NCI-H2196 treated with DMSO at 0.1 percent for 48 hours (cell line): ENCODE data around the gene ACTR6.
"Not testable (repeated sequence)": the region's sequence is repeated elsewhere in the genome, so short reads cannot be mapped to it uniquely, and the experiment has no call there.

Experiments
- DNase-seq: peaks from one replicate; lab custom pipeline; 2025; ENCODE audit not compliant: unreplicated experiment; lab: John Stamatoyannopoulos, UW

ACTR6 gene

GRCh38 chr12:100200463-100201181 is at the start of gene ACTR6:
TSS of gene ACTR6 (plus strand) at chr12:100200815. CDS start at chr12:100200852, 37 bp downstream.
- peak; percentile 91 for DNase-seq

GRCh38 chr12:100151769-100152168 is 48.8 kb upstream of the ACTR6 start:
- no peak for DNase-seq

DNA sequence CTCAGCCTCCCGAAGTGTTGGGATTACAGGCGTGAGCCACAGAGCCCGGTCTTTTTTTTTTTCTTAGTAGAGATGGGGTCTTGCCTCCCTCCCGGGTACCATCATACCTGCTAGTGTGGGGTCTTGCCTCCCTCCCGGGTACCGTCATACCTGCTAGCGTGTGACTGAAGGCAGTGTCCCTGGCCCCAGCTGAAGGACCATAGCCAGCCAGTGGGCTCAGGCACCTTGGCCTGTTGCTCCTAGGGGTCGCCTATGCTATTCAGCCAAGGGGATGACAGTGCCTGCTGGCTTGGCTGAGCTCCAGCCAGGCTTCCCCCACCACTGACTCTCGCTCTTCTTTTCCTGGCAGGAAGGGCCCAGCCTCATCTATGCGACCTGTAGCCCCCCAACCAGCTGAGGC is 47.5 kb upstream of the ACTR6 start:
- no peak for DNase-seq

- no peak for DNase-seq
These were observed 46.0 kb upstream of the ACTR6 start for GRCh38 chr12:100154474-100155247.

DNA sequence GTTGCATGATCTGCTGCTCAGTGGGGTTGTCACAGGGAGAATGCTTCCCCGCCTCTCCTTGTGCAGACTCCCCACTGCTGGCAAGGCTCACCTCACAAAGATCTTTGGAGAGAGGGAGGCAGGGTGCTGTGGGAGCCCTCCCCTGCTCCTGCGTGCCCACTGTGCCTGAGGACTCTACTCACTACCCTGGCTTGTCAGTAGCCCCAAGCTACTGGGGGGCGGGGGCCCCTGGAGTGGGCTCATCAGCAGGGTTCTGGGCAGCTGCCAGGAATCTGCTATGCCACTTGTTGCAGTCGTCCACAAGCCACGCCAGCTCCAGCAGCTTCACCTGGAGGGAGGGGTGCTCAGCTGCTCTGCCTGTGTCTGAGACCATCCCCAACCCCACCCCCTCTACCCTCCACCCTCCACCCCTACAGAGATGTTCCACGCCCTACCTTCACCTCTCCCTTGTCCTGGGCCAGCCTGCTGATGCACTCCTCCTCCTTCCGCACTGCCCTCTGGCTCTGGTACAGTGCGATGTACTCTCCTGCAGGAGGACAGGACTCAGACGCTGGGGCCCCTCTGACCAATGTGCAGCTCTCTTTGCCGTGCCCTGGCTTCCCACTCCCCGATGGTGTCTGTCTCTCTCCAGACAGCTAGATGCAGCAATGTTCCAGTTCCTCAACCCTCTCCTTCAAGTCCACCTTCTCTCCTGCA is 43.7 kb upstream of the ACTR6 start:
- DNase-seq: no peak

DNA sequence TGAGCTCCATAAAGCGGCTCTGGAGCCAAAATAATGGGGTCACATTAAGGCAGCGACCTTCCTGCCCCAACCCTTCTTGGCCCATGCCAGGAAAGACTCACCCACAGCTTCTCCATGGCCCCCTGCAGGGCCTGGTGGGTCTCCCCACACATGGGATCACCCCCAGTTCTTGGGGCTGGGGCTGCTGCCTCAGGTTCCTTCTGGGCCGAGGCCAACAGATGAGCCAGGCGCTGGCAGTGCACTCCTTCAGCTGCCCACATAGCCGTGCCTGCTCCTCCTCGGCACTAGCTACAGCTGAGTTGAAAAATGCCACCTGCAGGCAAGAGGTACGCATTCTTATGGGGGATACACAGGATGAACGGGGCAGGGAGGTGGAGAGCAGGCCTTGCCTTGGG is 43.2 kb upstream of the ACTR6 start:
- no peak for DNase-seq

- DNase-seq: no peak
These were observed 42.1 kb upstream of the ACTR6 start for GRCh38 chr12:100158535-100158934.

DNA sequence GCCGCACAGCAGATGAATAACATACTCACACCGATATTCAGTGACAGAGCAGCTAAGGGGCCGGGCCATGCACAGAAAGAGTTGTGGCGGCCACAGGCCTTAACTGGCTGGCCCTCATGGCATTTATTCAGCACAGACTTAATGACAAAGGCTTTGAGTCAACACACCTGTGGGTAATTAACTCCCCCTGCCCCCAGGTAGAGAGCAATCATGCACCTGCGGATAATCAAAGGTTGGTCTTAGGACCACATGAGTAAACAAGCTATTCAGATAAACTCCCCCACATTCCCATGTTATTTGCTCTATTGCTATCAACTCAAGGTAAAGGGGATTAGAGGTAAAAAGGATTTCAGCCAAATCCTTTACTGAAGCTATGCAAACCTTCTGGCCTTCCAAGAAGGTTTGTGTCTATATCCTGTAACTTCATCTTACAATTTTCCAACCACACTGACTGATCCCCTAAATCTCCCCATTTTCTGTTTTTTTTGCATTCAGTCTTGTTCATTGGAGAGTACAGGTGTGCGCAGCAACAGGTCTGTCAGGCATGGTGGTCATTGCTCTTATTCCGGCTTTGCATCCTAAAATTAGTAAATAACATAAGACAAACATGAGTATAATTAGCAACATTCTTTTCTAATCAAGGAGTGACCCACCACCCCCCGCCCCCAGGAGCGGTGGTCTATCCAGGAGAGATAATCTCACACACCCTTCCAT is 41.1 kb upstream of the ACTR6 start:
- no peak for DNase-seq

DNA sequence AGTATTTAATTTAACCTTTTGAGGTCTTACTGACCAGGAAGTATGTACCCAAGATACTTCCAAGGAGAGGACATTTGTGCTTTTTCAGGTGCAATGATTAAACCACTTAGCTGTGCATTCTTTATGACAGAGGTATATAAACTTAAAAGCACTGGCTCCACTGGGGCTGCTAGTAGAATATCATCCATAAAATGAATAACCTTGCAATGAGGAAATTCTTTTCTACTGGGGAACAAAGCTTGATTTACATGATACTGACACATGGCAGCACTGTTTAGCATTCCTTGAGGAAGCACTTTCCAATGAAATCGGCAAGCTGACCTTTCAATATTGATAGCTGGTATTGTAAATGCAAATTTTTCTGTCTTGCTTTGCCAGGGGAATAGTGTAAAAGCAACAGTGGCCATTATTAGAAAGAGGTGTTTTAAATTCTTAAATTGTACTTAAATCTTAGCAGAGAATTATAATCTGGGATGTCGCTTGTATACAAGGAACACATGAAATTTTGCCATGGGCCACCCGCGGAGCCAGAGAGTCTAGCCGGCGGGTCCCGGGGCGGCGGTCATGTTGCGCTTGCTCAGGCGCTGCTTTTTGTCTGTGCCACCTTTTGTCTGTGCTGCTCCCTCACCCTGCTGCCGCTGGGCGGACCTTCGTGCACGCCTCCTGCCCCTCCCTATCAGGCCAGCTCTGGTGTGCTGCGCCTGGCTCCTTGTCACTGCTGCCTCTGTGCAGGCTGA is 37.0 kb upstream of the ACTR6 start:
- peak; percentile 89 for DNase-seq

GRCh38 chr12:100164153-100164704 is 36.4 kb upstream of the ACTR6 start:
- DNase-seq: no peak

DNA sequence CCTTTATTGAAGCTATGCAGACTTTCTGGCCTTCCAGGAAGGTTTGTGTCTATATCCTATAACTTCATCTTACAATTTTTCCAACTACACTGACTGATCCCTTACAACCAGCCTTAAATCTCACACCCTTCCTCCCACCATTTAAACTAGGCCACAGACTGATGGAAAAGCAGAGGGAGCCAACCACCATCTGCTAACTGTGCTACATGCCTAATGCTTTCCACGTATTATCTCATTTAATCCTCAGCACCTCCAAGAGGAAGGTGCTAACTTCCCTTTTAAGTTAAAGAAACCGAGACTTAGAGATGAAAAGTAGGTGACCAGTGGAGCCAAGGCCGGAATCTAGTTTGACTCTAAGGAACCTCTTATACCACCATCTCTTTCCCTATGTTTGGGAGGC is 35.3 kb upstream of the ACTR6 start:
- DNase-seq: no peak

DNA sequence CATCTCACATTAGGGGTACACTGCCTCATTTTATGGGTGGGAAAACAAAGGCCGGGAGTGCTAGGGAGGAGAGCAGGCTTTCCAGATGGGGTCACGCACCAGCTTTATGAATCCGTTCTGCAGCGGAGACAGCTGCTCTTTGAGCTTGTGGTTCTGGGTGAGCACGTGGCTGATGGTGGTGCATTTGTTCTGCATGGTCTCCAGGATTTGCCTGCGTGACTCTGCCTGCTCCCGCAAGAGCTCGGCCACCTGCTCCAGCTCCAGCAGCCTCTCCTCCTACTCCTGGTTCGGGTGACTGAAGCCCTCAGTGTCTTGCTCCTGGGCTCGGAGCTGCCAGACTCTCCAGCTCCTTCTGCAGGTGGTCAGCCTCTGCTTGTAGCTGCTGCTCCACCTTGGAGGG is 34.4 kb upstream of the ACTR6 start:
- DNase-seq: no peak

GRCh38 chr12:100168562-100168961 is 32.1 kb upstream of the ACTR6 start:
- DNase-seq: no peak

DNA sequence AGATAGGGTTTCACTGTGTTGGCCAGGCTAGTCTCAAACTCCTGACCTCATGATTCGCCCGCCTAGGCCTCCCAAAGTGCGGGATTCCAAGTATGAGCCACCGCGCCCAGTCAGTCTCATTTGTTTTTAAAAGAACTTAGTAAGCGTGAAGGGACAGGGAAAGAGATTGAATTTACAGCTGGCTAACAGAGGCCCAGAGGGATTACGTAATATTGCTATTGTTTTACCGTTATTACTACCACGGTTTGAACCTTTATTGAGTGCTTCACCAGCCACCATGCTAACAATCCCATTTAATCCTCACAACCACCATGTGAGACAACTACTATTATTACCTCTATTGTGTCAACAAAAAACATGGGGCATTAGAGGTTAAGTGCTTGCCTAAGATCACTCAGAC is 31.3 kb upstream of the ACTR6 start:
- DNase-seq: no peak

- DNase-seq: no peak
These were observed 30.2 kb upstream of the ACTR6 start for GRCh38 chr12:100170313-100170858.

- DNase-seq: no peak
These were observed 29.4 kb upstream of the ACTR6 start for GRCh38 chr12:100171248-100171647.

DNA sequence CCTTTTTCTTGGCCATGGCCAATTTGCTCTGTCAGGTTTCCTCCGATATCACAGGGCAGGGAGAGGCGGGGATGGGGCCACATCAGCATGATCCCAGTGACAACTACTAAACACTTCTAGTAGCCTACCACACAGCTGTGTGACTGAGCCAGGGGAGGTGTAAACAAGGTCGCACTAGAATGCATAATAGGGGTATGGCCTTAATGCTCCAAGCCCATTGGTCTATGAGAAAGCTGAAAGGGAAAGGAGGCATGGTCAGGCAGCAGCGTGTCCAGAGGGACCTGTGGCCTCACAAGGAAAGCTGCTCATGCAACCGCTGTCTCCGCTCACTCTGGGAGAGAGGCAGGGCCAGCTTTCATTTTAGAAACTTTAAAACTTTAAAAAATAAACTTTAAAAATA is 27.5 kb upstream of the ACTR6 start:
- DNase-seq: no peak

GRCh38 chr12:100174495-100174894 is 26.1 kb upstream of the ACTR6 start:
- no peak for DNase-seq

DNA sequence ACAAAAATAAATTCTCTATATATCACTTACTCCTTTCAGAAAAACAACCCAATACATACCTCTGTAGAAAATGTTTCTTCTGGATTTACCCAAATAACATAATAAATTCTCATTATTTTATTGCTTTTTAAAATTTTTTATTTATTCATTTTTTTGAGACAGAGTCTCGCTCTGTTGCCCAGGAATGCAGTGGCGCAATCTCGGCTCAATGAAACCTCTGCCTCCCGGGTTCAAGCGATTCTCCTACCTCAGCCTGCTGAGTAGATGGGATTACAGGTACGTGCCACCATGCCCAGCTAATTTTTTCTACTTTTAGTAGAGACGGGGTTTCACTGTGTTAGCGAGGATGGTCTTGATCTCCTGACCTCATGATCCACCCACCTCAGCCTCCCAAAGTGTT is 24.1 kb upstream of the ACTR6 start:
- DNase-seq: not testable (repeated sequence)

DNA sequence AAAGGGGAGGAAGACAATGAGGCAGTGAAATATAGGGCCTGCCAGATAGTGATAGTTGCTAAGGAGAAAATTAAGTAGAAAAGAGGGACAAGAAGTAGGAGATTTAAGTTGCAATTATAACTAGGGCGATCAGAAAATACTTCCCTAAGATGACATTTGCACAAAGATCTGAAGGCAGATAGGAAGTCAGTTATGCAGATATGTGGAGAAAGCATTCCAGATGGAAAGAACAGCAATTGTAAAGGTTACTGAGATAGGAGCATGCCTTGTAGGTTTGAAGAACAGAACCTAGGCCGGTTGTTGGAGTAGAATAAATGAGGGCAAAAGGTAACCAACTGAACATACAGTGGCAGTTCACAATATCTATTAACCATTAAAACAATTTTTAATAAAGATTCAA is 21.4 kb upstream of the ACTR6 start:
- DNase-seq: no peak
